HuH-7.5 (cell line): ENCODE data around the gene RLN3.
"Not testable (repeated sequence)": the region's sequence is repeated elsewhere in the genome, so short reads cannot be mapped to it uniquely, and the experiment has no call there.

ENCODE experiments used
- DNase-seq: peaks from one replicate; pipeline ENCODE4 v3.0.0; 2011; ENCODE audit warnings: low spot score

The RLN3 gene

GRCh38 chr19:13995017-13995728 is 32.8 kb upstream of the RLN3 start:
- peak; percentile 2 for DNase-seq

GRCh38 chr19:13995878-13996765 is 31.8 kb upstream of the RLN3 start:
- DNase-seq: peak; percentile 7

GRCh38 chr19:13996928-13997630 is 30.9 kb upstream of the RLN3 start:
- DNase-seq: peak; percentile 6

- DNase-seq: peak; percentile 3
These were observed 30.4 kb upstream of the RLN3 start for GRCh38 chr19:13997631-13997962.

- no peak for DNase-seq
These were observed 29.5 kb upstream of the RLN3 start for GRCh38 chr19:13998426-13998825.

GRCh38 chr19:13999085-13999484 is 28.9 kb upstream of the RLN3 start:
- DNase-seq: no peak

- no peak for DNase-seq
These were observed 27.1 kb upstream of the RLN3 start for GRCh38 chr19:14000691-14001375.

- DNase-seq: peak; percentile 4
These were observed 25.2 kb upstream of the RLN3 start for GRCh38 chr19:14002571-14003250.

GRCh38 chr19:14003251-14004055 is 24.5 kb upstream of the RLN3 start:
- DNase-seq: no peak

GRCh38 chr19:14004619-14005348 is 23.2 kb upstream of the RLN3 start:
- DNase-seq: peak; percentile 30

GRCh38 chr19:14005349-14006084 is 22.4 kb upstream of the RLN3 start:
- DNase-seq: peak; percentile 86

- DNase-seq: peak; percentile 92
These were observed 21.7 kb upstream of the RLN3 start, which contains the start of gene RFX1 for GRCh38 chr19:14006085-14006765. Gene RFX1, minus strand, starts transcription at chr19:14006320. Its CDS starts 12,477 bp downstream, at chr19:13993843.

GRCh38 chr19:14006766-14007562 is 21.0 kb upstream of the RLN3 start:
- DNase-seq: no peak

GRCh38 chr19:14012378-14012915 is 15.5 kb upstream of the RLN3 start:
- no peak for DNase-seq

GRCh38 chr19:14015524-14016035 is 12.4 kb upstream of the RLN3 start:
- no peak for DNase-seq

- DNase-seq: no peak
These were observed 8.8 kb upstream of the RLN3 start for GRCh38 chr19:14019100-14019499.

GRCh38 chr19:14019739-14020138 is 8.2 kb upstream of the RLN3 start:
- DNase-seq: not testable (repeated sequence)
